Type B pancreatic cell (in vitro differentiated cells): ENCODE results near the gene TLL1. TPM values are rescaled to one million over a fixed set of nuclear protein-coding genes. Genes with fewer than 3 reads are reported as not detected.

Experiments
- DNase-seq: peaks from one replicate; pipeline ENCODE4 v3.0.0; 2021; ENCODE audit warnings: mixed read lengths; ENCODE audit not compliant: unreplicated experiment; ENCODE audit errors: extremely low spot score
- H3K27ac Mint-ChIP-seq: 2 replicates; pipeline ENCODE4 v1.8.0; 2021; ENCODE audit warnings: mild to moderate bottlenecking, mixed read lengths
- H3K27me3 Mint-ChIP-seq: 2 replicates; pipeline ENCODE4 v1.8.0; 2021; ENCODE audit warnings: mixed read lengths
- H3K36me3 Mint-ChIP-seq: 2 replicates; pipeline ENCODE4 v1.8.0; 2021; ENCODE audit warnings: mixed read lengths
- H3K4me1 Mint-ChIP-seq: one replicate; pipeline ENCODE4 v1.8.0; 2021; ENCODE audit warnings: mixed read lengths; ENCODE audit not compliant: unreplicated experiment
- H3K4me3 Mint-ChIP-seq: 2 replicates; pipeline ENCODE4 v1.8.0; 2021; ENCODE audit warnings: mild to moderate bottlenecking, mixed read lengths
- H3K9me3 Mint-ChIP-seq: 2 replicates; pipeline ENCODE4 v1.8.0; 2021; ENCODE audit warnings: mixed read lengths
- total RNA-seq: library from RNA; stranded (reverse); gene quantifications from 2 replicates; pipeline ENCODE4 v1.2.1, GENCODE V29; 2021; ENCODE audit warnings: low replicate concordance
- TF ChIP-seq, protein P1 (sequence below): fragments of 200-600 bp; sonication (generic); conservative IDR thresholded peaks from 2 replicates; pipeline ENCODE4 v1.5.0; 2021; ENCODE audit warnings: antibody characterized with exemption, mild to moderate bottlenecking

TLL1 gene
- total RNA-seq, 1 donor from 2014 or later: 2.0 TPM

DNA sequence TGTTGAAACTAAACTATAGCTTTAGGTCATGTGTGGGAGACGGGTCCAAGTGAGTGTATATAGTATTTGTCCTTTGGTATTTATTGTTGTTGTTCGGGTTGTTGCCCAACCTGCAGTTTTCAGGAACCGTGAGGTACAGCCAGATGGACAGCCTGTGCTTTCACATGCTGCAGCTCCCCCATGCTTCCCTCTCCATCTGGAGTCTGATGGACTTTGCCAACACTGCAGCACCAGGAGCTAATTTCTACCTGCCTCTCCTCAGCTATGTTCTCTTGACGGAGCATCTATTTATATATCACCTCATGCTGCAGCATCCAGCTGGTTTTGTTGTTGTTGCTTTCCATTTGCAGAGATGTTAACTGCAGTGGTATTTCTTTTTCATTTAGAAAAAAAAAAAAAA is 80.1 kb downstream of the TLL1 start:
- H3K27me3 Mint-ChIP-seq: no peaks in the 10 kb centered on the region
- H3K4me1 Mint-ChIP-seq: no peaks in the 10 kb centered on the region
- TF ChIP-seq, protein P1, sequence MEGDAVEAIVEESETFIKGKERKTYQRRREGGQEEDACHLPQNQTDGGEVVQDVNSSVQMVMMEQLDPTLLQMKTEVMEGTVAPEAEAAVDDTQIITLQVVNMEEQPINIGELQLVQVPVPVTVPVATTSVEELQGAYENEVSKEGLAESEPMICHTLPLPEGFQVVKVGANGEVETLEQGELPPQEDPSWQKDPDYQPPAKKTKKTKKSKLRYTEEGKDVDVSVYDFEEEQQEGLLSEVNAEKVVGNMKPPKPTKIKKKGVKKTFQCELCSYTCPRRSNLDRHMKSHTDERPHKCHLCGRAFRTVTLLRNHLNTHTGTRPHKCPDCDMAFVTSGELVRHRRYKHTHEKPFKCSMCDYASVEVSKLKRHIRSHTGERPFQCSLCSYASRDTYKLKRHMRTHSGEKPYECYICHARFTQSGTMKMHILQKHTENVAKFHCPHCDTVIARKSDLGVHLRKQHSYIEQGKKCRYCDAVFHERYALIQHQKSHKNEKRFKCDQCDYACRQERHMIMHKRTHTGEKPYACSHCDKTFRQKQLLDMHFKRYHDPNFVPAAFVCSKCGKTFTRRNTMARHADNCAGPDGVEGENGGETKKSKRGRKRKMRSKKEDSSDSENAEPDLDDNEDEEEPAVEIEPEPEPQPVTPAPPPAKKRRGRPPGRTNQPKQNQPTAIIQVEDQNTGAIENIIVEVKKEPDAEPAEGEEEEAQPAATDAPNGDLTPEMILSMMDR: no peak
- DNase-seq: no peak
- H3K27ac Mint-ChIP-seq: no peak overlapping the region
- H3K4me3 Mint-ChIP-seq: no peak overlapping the region
- H3K9me3 Mint-ChIP-seq: peaks cover 26% of the 10 kb centered on the region
- peaks cover 5% of the 10 kb centered on the region for H3K36me3 Mint-ChIP-seq

DNA sequence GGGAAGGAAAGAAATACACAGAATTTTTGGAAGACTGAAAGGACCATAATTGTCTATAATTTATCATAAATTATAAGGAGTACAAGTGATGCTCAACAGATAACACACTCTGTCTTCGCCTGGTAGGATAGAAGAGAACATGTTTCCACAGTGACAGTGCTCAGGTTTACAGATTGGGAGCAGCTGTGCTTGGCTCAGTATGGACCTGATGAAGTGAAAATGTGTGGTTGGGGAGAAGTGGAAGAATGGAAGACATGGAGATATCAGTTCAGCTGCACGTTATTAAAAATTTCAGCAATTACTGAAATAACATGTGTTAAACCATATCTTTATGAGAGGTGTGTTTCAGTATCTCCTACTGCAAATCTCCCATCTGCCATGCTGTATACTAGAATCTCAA is 90.6 kb downstream of the TLL1 start:
- TF ChIP-seq, protein P1: no peak
- Mint-ChIP-seq H3K27ac (no peak overlapping the region), H3K9me3 (peaks cover 26% of the 10 kb centered on the region), H3K4me3 (no peak overlapping the region), H3K4me1 (no peaks in the 10 kb centered on the region), H3K36me3 (no peaks in the 10 kb centered on the region), H3K27me3 (no peaks in the 10 kb centered on the region)
- no peak for DNase-seq

DNA sequence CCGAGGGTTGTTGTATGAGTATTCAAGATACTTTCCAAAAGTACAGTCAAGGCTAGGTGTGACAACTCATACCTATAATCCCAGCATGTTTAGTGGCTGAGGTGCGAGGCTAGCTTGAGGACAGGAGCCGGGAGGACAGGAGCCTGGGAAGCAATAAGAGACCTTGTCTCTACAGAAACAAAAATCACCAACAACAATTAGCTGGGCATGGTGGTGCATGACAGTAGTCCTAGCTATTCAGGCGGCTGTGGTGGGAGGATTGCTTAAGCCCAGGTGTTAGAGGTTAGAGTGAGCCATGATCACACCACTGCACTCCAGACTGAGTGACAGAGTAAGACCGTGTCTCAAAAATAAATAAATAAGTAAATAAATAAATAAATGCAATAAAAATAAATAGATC is 91.6 kb downstream of the TLL1 start:
- Mint-ChIP-seq H3K27me3 (no peaks in the 10 kb centered on the region), H3K4me3 (no peak overlapping the region), H3K36me3 (no peaks in the 10 kb centered on the region), H3K4me1 (no peaks in the 10 kb centered on the region), H3K9me3 (peaks cover 23% of the 10 kb centered on the region), H3K27ac (no peak overlapping the region)
- TF ChIP-seq, protein P1: no peak
- no peak for DNase-seq

DNA sequence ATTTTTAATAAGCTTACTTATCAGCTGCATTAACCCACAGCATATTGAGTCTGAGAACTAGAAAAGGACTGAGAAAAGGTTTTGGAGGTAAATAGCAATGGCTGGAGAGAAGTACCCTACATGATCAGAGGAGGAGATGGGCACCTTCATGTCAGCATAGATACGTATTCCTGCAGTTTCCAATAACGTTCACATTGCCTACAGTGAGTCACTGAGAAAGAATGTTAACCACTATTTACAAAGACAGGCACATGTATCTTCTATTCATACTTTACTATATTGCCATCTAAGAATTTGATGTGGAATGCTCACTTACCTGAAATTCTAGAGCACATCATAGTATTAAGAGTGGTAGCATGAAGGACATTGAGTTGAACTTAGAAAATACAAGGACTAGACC is 92.5 kb downstream of the TLL1 start:
- Mint-ChIP-seq H3K27me3 (no peaks in the 10 kb centered on the region), H3K27ac (no peak overlapping the region), H3K9me3 (peaks cover 17% of the 10 kb centered on the region), H3K4me1 (no peaks in the 10 kb centered on the region), H3K4me3 (no peak overlapping the region), H3K36me3 (no peaks in the 10 kb centered on the region)
- TF ChIP-seq, protein P1: no peak
- no peak for DNase-seq

DNA sequence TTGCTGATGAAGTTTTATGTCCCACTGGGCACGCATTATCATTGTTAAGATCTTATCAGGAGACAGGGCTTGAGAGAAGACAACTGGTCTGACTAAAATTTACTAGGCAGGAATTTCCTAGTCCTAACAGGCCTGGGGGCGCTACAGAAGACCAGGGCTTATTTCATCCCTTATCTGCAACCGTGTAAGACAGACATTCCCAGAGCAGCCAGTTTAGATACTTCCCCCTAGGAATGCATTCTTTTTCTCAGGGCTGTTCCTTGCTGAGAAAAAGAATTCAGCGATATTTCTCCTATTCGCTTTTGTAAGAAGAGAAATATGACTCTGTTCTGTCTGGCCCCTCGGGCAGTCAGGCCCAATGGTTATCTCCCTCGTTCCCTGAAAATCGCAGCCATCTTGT is 93.8 kb downstream of the TLL1 start:
- H3K4me1 Mint-ChIP-seq: no peaks in the 10 kb centered on the region
- no peak for DNase-seq
- TF ChIP-seq, protein P1: no peak
- H3K9me3 Mint-ChIP-seq: peaks cover 11% of the 10 kb centered on the region
- no peaks in the 10 kb centered on the region for H3K27me3 Mint-ChIP-seq
- H3K36me3 Mint-ChIP-seq: no peaks in the 10 kb centered on the region
- no peak overlapping the region for H3K27ac Mint-ChIP-seq
- H3K4me3 Mint-ChIP-seq: no peak overlapping the region

DNA sequence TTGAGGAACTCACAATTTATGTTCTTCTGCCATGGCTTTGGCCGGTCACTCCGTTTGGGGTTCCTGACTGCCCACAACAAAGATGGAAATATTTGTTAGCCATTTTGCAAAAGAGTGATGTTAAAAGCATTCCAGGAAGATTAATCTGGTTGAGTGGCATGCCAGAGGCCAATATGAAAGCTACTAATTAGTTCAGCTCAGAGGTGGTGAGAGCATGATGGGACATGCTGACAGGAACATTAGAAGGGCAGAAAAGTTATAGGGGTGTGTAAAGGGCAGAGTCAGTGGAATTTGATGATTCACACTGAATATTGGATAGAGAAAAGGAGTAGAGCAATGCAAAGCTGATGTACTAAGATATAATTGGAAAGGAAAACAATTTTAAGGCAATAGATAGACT is 94.4 kb downstream of the TLL1 start:
- no peak for DNase-seq
- peaks cover 11% of the 10 kb centered on the region for H3K9me3 Mint-ChIP-seq
- TF ChIP-seq, protein P1: no peak
- H3K4me1 Mint-ChIP-seq: no peaks in the 10 kb centered on the region
- H3K27me3 Mint-ChIP-seq: no peaks in the 10 kb centered on the region
- H3K27ac Mint-ChIP-seq: no peak overlapping the region
- H3K36me3 Mint-ChIP-seq: no peaks in the 10 kb centered on the region
- no peak overlapping the region for H3K4me3 Mint-ChIP-seq
